Activated CD8-positive, alpha-beta memory T cell treated with anti-CD3 and anti-CD28 coated beads for 48 hours (primary cell): Measurements from ENCODE around the gene ZNF75A.
"Not testable (repeated sequence)": the region's sequence is repeated elsewhere in the genome, so short reads cannot be mapped to it uniquely, and the experiment has no call there.

Experiments
- DNase-seq, 3 experiments: peaks; one replicate each; pipeline ENCODE4 v3.0.0-alpha.2; 2020; ENCODE audit warnings: low read depth in 2 of 3, low spot score in 2 of 3

ZNF75A gene

DNA sequence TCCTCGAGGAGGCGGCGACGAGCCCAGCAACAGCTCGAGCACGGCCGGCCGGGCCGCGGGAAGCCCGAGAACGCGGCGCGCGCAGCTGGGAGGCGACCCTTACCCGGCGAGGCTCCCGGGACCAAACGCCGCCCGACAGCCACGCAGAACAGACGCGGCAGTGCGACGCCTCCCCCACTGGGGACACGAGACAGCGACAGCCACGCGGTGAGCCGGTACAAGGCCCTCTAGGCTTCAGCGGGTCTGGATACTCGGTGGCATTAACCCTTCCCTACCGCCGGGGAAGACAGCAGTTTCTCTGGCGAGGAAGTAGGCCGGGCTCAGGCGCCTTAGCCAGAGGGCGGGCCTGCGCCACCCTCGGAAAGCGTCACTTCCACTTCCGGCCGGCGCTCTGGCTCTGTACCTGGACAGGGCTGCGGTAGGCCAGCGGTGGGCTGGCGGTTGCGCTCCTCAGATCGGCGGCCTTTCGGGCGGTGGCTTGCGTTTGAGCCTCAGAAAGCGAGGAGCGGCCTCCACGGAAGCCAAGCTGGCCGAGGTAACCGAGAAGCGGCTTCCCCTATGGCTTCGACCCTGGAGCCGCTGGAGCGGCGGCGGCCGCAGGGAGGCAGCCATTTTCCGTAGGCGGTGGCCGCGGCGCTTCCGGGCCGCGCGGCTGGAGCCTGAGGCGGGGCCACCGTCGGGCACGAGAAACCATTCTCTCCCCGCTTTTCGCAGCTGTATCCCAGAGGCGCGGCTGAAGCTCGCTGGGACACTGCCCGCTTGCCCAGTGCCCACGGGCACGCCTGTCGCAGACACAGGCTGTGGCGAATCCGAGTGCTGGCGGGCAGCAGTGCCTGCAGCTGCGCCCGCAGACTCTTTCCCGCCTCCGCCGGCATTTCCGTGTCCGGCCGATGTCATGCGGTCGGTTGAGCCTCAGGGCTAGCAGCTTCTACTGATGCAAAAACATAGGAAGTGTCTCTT is at the start of gene ZNF75A, which contains the start of gene TIGD7:
ZNF75A (plus strand) TSS at position 389 of the 960 bp plus-strand sequence. CDS start 2,932 bp downstream, outside the sequence.
TIGD7 (minus strand) TSS at position 322 of the 960 bp plus-strand sequence. CDS start 4,816 bp downstream, outside the sequence.
- peak; percentile 56 to 67 (median 65) for DNase-seq

DNA sequence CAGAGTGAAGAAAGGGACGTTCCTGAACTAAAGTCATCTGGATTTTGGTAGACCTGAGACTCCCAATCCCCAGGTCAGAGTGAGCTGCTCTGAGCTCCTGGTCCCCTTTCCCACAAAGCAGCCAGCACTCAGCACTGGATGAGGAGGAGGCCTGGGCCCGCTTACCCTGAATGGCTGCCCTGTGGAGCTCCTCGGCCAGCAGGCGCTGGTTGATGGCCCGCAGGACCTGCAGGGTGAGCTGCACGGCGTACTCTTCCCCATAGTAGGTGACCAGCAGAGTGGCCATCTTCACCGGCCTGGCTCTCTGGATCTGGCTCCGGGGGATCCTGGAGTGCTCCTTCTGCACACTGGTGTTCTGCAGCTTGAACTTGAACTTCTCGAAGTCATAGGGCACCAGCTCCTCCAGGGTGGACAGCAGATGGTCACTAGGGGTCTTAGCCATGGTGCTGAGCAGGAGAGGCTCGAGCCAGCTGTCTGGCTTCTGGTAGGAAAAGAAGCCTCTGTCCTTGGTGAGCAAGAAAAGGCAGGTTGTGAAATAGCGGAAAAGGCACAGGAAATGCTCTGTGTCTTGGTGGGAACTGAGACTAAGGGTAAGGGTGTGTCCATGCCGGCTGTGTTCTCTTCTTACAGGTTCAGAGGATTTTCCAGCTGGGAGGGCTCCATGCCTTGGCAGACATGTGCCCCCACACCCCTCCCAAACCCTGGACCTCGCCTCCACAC is 49.0 kb upstream of the ZNF75A start, which contains the start of gene MEFV:
MEFV (minus strand) TSS at position 488 of the 720 bp plus-strand sequence; CDS start at position 442, 46 bp downstream.
- no peak for DNase-seq

DNA sequence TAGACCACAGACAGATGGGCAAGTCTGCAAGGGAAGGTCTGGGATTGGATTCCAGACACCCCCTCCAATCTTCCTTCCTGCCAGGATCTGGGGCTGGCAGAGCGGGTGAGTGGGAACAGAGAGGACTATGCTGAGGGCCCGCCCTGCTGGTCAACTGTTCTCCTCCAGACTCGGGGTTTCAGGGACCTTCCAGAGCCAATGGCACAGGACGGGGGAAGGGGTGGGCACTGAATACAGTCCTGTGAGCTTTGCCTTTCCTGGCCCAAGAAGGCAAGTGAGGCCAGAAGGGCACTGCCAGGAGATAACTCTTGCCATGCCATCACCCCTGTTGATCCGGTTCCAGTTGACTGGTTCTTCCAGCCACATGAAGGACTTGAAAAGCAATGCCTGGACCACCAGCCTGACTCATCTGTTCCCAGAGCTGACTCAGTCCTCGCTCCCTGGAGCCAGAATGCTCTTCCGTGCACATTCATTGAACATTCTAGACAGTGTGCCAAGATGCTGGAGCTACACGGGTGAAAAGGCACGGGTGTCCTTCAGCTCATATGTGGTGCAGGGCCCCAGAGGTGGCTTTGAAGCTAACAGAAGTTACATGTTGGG is 48.3 kb upstream of the ZNF75A start:
- DNase-seq = no peak

DNA sequence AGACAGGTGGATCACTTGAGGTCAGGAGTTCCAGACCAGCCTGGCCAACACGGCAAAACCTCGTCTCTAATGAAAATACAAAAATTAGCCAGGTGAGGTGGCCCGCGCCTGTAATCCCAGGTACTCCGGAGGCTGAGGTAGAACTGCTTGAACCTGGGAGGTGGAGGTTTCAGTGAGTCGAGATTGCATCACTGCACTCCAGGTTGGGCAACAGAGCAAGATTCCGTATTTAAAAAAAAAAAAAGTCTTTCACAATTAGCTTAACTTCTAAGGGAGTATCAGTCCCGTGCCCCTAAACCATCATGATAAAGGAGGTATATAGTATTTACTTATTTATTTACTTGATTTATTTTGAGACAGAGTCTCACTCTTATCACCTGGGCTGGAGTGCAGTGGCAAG is 45.5 kb upstream of the ZNF75A start:
- DNase-seq = no peak

DNA sequence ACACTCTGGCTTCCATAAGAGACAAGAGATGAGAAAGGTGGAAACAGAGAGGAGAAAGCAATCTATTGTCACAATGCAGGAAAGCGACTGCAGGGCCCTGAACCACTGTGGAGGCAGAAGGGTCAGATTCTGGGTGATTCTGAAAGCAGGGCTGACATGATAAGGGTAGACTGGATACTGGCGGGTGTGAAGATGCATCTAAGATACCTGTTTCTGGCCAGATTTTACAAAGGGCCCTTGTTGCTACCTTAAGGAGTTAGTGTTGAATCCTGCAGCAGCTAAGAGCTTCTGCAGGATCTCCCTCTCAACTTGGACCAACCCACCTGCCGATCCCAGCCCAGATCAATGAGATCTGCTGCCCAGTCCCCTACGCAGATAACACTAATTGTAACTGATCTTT is 42.8 kb upstream of the ZNF75A start:
- no peak for DNase-seq

DNA sequence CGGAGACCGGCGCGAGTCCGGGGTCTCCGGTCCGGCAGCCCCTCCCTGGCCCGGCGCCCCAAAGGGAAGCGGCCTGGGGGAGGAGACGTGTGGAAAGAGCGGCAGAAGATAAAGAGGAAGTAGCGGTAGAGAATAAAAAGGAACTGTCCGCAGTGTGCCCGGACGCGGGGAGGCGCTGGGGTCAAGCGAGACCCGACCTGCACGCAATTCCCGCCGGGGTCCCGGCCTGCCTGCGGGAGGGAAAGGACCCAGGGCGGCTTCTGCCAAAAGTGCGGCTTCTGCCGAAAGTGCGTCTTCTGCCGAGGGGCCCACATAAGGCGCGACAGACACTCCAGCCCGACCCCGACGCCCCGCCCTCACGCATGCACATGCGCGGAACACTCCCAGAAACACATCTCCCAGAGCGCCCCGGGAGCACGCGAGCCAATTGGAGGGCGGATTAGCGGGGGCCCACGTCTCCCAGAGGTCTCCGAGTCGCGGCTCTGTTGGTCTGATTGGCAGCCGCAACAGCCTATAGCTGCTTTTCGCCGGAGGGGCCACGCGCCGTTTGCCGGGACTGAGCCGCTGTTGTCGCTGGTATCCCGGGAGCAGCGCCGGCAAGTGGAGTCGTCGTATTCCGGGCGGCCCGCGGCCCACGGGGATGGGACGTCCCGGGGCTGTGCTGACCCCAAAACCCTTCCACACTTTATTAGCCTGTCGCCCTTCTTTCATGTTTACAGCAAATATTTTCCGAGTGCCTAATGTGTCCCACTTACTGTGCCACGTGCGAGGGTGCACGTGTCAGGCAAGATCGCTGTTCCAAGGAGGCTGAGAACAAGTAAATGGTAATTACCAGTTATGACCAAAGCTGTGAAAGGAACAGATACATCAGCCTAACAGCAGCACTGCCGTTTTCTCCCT is 40.9 kb upstream of the ZNF75A start:
- peak; percentile 87 to 93 (median 92) for DNase-seq

DNA sequence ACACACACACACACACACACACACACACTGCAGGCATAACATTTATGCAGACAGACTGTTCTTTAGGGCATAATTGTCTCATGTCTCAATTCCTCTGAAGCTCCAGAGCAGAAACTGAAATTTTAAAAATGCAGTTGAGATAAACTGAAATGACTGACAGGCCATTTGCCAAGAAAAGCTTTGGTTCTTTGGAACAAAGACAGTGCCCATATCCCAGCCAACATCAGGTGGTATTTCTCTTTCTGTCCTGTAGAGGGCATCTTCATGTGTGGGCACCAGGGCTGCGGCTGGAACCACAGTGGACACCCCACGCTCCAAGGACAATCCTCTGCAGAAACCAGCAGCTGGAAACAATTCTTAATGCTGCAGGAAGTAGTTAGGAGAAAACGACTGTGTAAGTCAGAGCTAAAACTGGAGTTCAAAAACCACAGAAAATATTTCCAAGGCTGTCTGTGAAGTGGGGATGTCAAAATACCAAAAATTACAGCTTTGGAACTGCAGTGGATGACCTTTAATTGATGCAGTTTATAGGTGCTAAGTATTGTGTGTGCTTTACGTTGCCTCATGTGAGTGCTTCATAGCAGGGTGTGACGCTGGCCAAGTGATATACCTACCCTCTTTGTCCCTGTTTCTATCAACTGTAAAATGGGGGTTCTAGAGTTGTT is 38.3 kb upstream of the ZNF75A start:
- no peak for DNase-seq

DNA sequence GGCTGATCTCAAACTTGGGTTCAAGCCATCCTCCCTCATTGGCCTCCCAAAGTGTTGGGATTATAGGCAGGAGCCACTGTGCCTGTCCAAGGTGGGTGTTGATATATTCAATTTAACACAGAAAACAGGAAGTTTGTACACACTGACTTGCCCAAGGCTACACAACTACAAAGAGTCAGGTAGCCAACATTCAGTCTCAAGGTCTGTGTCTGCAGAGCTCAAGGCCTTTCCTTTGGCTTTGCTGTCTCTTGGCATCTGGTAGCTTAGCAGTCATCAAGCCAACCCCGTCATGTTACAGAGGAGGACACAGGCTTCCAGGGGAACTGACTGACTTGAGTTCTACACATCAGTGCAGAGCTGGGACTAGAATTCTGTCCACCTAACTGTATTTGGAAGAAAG is 37.0 kb upstream of the ZNF75A start:
- DNase-seq = no peak

DNA sequence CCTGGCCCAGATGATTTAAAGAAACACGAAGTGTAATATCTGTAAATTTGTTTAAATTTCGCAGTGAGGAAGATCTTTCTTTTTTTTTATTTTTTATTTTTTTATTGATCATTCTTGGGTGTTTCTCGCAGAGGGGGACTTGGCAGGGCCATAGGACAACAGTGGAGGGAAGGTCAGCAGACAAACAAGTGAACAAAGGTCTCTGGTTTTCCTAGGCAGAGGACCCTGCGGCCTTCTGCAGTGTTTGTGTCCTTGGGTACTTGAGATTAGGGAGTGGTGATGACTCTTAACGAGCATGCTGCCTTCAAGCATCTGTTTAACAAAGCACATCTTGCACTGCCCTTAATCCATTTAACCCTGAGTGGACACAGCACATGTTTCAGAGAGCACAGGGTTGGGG is 34.6 kb upstream of the ZNF75A start:
- not testable (repeated sequence) for DNase-seq

DNA sequence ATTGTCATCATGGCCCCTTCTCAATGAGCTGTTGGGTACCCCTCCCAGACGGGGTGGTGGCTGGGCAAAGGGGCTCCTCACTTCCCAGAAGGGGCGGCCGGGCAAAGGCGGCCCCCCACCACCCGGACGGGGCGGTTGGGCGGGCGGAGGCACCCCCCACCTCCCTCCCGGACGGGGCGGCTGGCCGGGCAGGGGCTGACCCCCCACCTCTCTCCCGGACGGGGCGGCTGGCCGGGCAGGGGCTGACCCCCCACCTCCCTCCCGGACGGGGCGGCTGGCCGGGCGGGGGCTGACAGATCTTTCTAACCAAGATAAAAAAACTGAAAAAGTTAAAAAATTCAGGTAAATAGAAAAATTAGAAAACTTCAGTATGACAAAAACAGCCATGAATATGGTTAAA is 34.0 kb upstream of the ZNF75A start:
- DNase-seq = not testable (repeated sequence)

DNA sequence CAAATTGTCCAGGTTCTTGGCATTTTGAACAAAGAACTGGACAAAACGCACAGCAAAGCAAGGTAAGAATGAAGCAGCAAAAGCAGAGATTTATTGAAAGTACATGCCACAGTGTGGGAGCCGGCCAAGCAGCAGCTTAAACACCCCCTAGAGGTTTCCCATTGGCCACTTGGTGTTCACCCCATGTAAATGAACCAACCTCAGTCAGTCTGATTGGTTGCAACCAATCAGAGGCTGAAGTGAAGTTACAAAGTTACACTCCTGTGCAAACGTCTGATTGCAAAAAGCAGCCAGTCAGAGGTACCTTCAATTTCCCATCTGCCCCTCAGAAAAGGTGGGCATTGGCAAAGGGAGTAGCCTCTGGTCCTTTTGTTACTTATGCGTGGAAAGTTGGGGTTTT is 30.8 kb upstream of the ZNF75A start:
- DNase-seq = no peak

DNA sequence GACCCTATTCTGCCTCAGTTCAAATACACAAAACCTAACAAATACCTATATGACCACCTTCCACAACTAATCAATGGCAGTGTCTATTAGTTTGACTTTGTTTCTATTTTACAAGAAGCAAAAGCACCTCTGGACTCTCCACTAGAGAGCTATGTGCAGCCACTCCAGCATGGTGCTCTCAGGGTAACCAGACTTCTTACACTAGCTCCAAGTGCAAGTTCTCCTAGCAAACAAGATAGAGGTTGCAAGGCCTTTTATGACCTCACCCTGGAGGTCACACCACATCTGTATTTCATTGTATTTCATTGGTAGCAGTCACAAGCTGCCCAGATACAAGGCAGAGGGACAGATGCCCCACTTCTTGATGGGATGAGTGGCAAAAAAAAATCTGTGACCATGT is 30.4 kb upstream of the ZNF75A start:
- no peak for DNase-seq

DNA sequence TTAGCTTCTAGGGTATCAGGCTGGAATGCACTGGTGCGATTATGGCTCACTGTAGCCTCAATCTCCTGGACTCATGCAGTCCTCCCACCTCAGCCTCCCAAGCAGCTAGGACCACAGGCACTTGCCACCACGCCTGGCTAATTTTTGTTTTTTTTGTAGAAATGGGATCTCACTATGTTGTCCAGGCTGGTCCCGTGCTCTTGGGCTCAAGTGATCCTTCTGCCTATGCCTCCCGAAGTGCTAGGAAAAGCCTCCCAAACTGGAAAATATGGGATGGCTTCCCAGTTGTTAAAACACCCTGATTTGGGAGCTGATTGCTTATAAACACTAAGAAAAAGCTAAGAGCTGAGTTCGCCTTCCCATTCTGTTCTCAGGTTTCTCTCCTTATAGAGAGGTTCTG is 28.6 kb upstream of the ZNF75A start:
- no peak for DNase-seq

DNA sequence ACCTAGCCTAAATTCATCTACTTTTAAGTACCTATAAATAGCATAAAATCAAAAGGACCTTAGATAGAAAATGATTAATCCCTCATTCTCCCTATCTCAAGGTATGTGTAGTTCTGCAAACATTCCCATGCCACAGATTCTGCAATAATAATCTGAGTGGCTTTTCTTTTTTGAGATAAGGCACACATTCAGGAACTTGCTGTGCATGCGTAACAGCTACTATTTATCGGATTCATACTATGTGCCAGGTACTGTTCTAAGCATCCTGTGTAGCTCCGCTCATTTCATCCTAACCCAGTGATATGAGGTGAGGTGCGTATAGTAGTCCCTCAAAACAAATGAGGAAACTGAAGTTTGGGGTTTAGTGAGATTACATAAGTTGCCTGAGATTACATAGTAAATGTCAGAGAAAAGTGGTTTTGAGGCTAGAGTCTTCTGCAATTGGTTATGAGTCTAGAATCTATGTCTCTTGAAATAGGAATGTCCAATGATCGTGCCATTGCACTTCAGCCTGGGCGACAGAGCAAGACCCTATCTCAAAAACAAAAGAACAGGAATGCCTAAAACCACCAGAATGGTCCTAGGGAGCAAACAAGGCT is 24.0 kb upstream of the ZNF75A start:
- DNase-seq = no peak

DNA sequence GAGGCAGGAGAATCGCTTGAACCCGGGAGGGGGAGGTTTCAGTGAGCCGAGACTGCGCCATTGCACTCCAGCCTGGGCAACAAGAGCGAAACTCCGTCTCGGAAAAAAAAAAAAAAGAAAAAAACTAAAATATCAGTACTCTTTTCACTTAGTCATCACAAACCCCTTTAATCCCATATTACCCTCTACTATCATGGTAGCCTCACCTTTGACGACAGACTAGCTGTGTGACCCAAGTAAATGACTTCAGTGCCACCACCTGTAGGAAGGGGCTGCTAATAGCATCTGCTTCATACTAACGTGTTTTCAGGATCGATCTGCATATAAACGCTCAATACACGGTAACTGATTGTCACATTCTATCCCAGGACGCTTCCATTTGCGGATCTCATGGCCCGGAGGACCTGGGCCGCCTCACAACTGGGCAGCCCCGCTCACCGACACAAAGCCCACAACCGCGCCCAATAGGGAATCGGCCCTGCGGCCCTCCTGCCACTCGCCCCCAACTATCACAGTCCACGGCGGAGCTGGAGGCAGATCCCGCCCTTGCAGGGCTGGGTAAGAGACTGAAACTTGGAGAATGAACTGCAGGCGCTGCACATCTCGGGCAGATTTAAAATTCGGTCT is 23.1 kb upstream of the ZNF75A start:
- DNase-seq = peak in 1 of 3 experiments; percentile 9

DNA sequence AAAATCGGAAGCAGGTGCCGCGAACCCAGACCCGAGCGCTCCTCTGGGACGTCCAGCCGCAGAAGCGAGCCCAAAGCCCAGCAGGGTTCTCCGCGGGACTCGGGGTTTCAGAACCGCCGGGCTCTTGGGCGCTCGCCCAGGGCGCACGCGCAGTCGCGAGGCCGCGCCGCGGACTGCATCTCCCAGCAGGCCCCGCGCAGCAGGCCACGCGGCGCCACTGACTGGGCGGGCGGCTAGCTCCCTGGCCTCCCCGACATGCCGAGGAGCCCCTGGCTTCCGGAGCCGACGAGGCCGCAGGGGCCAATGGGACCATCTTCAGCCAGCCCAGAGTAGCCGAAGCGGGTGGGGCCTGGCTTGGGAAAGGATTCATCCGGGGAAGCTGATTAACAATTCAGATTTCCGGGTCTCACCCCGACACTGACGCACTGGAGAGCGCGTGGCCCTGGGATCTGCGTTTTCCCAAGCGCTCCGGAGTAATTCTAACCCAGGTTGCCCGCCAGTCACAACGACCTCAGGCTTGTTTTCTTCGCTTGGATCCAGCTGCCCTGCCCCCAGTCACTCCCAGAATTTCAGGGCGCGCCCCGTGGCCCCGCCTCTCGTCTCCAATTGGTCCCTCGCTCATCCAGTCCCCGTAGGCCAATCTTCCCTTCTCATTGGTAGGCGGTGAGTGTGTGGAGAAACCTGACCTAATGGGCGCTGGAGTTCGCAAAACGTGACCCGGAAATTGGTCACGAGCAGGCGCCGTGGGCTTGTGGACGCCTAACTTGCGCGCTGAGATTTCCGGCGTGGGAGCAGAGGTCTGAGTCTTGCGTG is 22.4 kb upstream of the ZNF75A start, which contains the start of gene ZNF263:
ZNF263 (plus strand) TSS at position 762 of the 813 bp plus-strand sequence. CDS start 328 bp downstream, outside the sequence.
- DNase-seq = peak; percentile 75 to 88 (median 82)

DNA sequence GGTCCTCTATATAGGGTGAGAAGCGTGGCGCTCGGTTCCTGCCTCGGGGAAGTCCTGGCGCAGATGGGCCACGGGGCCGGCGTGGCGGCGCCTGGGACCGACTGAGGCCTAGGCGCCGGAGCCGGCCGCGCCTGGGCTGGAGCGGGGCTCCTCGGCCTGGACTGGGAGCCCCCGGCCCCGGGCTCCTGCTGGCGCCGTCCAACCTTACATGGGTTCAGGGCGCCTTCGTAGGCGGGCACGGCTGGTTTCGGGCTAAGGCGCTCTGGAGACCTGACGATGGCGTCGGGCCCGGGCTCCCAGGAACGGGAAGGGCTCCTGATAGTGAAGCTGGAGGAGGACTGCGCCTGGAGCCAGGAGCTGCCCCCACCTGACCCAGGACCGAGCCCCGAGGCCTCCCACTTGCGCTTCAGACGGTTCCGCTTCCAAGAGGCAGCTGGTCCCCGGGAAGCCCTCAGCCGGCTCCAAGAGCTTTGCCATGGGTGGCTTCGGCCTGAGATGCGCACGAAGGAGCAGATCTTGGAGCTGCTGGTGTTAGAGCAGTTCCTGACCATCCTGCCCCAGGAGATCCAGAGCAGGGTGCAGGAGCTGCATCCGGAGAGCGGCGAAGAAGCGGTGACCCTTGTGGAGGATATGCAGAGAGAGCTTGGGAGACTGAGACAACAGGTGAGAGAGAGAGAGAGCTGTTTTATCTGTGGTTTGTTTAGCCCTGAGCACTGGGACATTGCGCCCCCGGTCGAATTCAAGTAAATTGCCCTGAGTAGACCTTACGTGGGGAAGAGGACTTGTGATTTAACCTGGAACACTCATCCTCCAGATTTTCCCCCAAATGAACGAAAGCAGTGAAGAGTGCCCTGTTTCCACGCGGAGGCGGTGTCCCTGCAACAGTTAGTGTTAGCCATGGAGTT is 21.5 kb upstream of the ZNF75A start:
- DNase-seq = no peak
